HEK293 (cell line): ENCODE measurements around the gene MAP1LC3A.

Experiments used
- CTCF ChIA-PET: fragments of 350-600 bp; formaldehyde crosslinking; extraction: SDS; loops from one replicate; lab custom pipeline; 2021; ENCODE audit warnings: antibody characterized with exemption; lab: Yijun Ruan, JAX
- POLR2A ChIA-PET: fragments of 300-600 bp; formaldehyde crosslinking; extraction: SDS; loops from one replicate; lab custom pipeline; 2020; ENCODE audit warnings: antibody characterized with exemption, inconsistent platforms; lab: Yijun Ruan, JAX
- H3K27ac ChIP-seq: fragments of 200-500 bp; sonication (Bioruptor generic); 2 replicates; pipeline ENCODE4 v1.5.1; 2014; ENCODE audit warnings: low read depth, low read length, control low read depth, inconsistent platforms; ENCODE audit errors: extremely low read depth
- H3K36me3 ChIP-seq, 2 experiments: fragments of 200-500 bp in 1 of 2; sonication (Bioruptor generic) in 1 of 2; 1 replicate in 1 of 2; 2 replicates in 1 of 2; pipeline ENCODE4 v1.5.1; 2014 to 2017; ENCODE audit warnings: inconsistent platforms in 2 of 2, low read length in 2 of 2; ENCODE audit not compliant: control insufficient read depth in 2 of 2, insufficient read depth in 1 of 2
- H3K4me1 ChIP-seq: fragments of 200-500 bp; sonication (Bioruptor generic); 2 replicates; pipeline ENCODE4 v1.5.1; 2014; ENCODE audit warnings: mild to moderate bottlenecking, low read length, inconsistent platforms; ENCODE audit not compliant: control insufficient read depth, insufficient read depth
- H3K4me3 ChIP-seq: 2 replicates; pipeline ENCODE4 v1.5.1; 2011; ENCODE audit warnings: low read depth, mild to moderate bottlenecking, control low read depth, low read length, moderate library complexity
- H3K9me3 ChIP-seq: fragments of 200-500 bp; sonication (Bioruptor generic); 2 replicates; pipeline ENCODE4 v1.5.1; 2014; ENCODE audit warnings: low read depth, low read length, inconsistent platforms; ENCODE audit not compliant: control insufficient read depth, insufficient read depth
- MZF1 ChIP-seq: fragments of 450-650 bp; formaldehyde crosslinking; IDR thresholded peaks from 2 replicates; pipeline ENCODE4 v1.5.1; 2017; ENCODE audit warnings: missing biosample characterization, missing genetic modification characterization, borderline replicate concordance
- ZNF132 ChIP-seq: fragments of 450-650 bp; formaldehyde crosslinking; IDR thresholded peaks from 2 replicates; pipeline ENCODE4 v1.5.1; 2017; ENCODE audit warnings: missing biosample characterization, missing genetic modification characterization, borderline replicate concordance
- ZNF174 ChIP-seq: fragments of 450-650 bp; formaldehyde crosslinking; IDR thresholded peaks from 2 replicates; pipeline ENCODE4 v1.5.0; 2017; ENCODE audit warnings: missing biosample characterization, mild to moderate bottlenecking, missing genetic modification characterization
- ZNF19 ChIP-seq: fragments of 450-650 bp; formaldehyde crosslinking; IDR thresholded peaks from 2 replicates; pipeline ENCODE4; 2016; ENCODE audit warnings: missing biosample characterization, missing genetic modification characterization, low read depth
- ZNF221 ChIP-seq: fragments of 450-650 bp; formaldehyde crosslinking; IDR thresholded peaks from 2 replicates; pipeline ENCODE4 v1.5.1; 2017; ENCODE audit warnings: missing biosample characterization, missing genetic modification characterization, borderline replicate concordance
- ZNF629 ChIP-seq: fragments of 450-650 bp; formaldehyde crosslinking; IDR thresholded peaks from 2 replicates; pipeline ENCODE4 v1.5.1; 2017; ENCODE audit warnings: missing biosample characterization, missing genetic modification characterization
- ZNF701 ChIP-seq: fragments of 450-650 bp; formaldehyde crosslinking; IDR thresholded peaks from 2 replicates; pipeline ENCODE4 v1.5.1; 2016; ENCODE audit warnings: missing biosample characterization, missing genetic modification characterization
- ZSCAN30 ChIP-seq: fragments of 450-650 bp; IDR thresholded peaks from 2 replicates; pipeline ENCODE4 v1.5.1; 2018; ENCODE audit warnings: missing biosample characterization, mild to moderate bottlenecking, missing genetic modification characterization, moderate library complexity
- TF ChIP-seq, protein P1 (sequence below): fragments of 450-650 bp; formaldehyde crosslinking; IDR thresholded peaks from 2 replicates; pipeline ENCODE4 v1.5.1; 2017; ENCODE audit warnings: missing biosample characterization, missing genetic modification characterization
- TF ChIP-seq, protein P2 (sequence below): fragments of 450-650 bp; formaldehyde crosslinking; IDR thresholded peaks from 2 replicates; pipeline ENCODE4 v1.5.1; 2016; ENCODE audit warnings: missing biosample characterization, missing genetic modification characterization
- TF ChIP-seq, protein P3 (sequence below): fragments of 450-650 bp; formaldehyde crosslinking; IDR thresholded peaks from 2 replicates; pipeline ENCODE4 v1.5.1; 2016; ENCODE audit warnings: missing biosample characterization, missing genetic modification characterization
- TF ChIP-seq, protein P4 (sequence below): fragments of 450-650 bp; formaldehyde crosslinking; IDR thresholded peaks from 2 replicates; pipeline ENCODE4 v1.5.1; 2016; ENCODE audit warnings: missing biosample characterization, missing genetic modification characterization, borderline replicate concordance
- TF ChIP-seq, protein P5 (sequence below): fragments of 450-650 bp; formaldehyde crosslinking; IDR thresholded peaks from 2 replicates; pipeline ENCODE4 v1.5.1; 2016; ENCODE audit warnings: missing biosample characterization, missing genetic modification characterization, borderline replicate concordance
- TF ChIP-seq, protein P6 (sequence below): fragments of 450-650 bp; formaldehyde crosslinking; IDR thresholded peaks from 2 replicates; pipeline ENCODE4 v1.5.1; 2016; ENCODE audit warnings: missing biosample characterization, missing genetic modification characterization
- TF ChIP-seq, protein P7 (sequence below): fragments of 450-650 bp; formaldehyde crosslinking; IDR thresholded peaks from 2 replicates; pipeline ENCODE4 v1.5.1; 2016; ENCODE audit warnings: missing biosample characterization, missing genetic modification characterization

MAP1LC3A gene

DNA sequence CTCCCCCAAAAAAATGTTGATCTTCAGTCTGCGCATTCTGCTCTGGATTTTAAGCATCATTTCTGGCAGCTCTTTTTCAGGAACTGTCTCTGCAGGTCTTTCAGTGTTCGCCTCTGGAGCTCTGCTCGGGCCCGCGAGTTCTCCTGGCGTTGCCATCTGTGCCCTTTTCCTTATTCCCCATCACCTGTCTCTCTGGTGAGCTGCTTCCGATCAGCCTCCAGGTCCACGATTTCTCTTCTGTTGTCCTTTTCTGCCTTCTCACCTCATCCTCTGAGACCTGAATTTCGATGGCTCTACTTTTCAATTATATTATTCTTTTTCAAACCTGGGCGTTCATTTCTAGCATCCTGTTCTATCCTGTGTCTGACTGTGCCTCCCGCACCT, 590 bp upstream of the MAP1LC3A start:
- Histone ChIP-seq H3K36me3 (peaks cover 0 to 4% of the 10 kb centered on the region in 2 experiments; a peak in 2 of 3 replicates), H3K4me1 (no peaks in the 10 kb centered on the region), H3K4me3 (peak overlapping the region; percentile 52), H3K27ac (peak overlapping the region; percentile 47), H3K9me3 (no peaks in the 10 kb centered on the region)
- ChIA-PET CTCF (interaction anchor here (1.0 to 1.5 kb wide), 2 partner anchors 13 to 18 kb away, joined by 3 read pairs; no protein-coding TSS in a partner anchor), POLR2A (no interaction called here)
- TF ChIP-seq, protein P1, sequence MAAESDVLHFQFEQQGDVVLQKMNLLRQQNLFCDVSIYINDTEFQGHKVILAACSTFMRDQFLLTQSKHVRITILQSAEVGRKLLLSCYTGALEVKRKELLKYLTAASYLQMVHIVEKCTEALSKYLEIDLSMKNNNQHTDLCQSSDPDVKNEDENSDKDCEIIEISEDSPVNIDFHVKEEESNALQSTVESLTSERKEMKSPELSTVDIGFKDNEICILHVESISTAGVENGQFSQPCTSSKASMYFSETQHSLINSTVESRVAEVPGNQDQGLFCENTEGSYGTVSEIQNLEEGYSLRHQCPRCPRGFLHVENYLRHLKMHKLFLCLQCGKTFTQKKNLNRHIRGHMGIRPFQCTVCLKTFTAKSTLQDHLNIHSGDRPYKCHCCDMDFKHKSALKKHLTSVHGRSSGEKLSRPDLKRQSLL (tag by site-specific recombination) = no peak
- TF ChIP-seq ZNF132 (no peak), MZF1 (no peak), ZNF701 (tag by site-specific recombination) (no peak), ZSCAN30 (no peak), ZNF19 (tag by site-specific recombination) (no peak), ZNF174 (tag by site-specific recombination) (no peak), ZNF221 (no peak), ZNF629 (tag by site-specific recombination) (no peak)
- TF ChIP-seq, protein P2, sequence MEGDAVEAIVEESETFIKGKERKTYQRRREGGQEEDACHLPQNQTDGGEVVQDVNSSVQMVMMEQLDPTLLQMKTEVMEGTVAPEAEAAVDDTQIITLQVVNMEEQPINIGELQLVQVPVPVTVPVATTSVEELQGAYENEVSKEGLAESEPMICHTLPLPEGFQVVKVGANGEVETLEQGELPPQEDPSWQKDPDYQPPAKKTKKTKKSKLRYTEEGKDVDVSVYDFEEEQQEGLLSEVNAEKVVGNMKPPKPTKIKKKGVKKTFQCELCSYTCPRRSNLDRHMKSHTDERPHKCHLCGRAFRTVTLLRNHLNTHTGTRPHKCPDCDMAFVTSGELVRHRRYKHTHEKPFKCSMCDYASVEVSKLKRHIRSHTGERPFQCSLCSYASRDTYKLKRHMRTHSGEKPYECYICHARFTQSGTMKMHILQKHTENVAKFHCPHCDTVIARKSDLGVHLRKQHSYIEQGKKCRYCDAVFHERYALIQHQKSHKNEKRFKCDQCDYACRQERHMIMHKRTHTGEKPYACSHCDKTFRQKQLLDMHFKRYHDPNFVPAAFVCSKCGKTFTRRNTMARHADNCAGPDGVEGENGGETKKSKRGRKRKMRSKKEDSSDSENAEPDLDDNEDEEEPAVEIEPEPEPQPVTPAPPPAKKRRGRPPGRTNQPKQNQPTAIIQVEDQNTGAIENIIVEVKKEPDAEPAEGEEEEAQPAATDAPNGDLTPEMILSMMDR (tag by site-specific recombination) = no peak
- TF ChIP-seq, protein P3, sequence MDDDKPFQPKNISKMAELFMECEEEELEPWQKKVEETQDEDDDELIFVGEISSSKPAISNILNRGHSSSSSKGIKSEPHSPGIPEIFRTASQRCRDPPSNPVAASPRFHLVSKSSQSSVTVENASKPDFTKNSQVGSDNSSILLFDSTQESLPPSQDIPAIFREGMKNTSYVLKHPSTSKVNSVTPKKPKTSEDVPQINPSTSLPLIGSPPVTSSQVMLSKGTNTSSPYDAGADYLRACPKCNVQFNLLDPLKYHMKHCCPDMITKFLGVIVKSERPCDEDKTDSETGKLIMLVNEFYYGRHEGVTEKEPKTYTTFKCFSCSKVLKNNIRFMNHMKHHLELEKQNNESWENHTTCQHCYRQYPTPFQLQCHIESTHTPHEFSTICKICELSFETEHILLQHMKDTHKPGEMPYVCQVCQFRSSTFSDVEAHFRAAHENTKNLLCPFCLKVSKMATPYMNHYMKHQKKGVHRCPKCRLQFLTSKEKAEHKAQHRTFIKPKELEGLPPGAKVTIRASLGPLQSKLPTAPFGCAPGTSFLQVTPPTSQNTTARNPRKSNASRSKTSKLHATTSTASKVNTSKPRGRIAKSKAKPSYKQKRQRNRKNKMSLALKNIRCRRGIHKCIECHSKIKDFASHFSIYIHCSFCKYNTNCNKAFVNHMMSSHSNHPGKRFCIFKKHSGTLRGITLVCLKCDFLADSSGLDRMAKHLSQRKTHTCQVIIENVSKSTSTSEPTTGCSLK (tag by site-specific recombination) = no peak
- TF ChIP-seq, protein P4, sequence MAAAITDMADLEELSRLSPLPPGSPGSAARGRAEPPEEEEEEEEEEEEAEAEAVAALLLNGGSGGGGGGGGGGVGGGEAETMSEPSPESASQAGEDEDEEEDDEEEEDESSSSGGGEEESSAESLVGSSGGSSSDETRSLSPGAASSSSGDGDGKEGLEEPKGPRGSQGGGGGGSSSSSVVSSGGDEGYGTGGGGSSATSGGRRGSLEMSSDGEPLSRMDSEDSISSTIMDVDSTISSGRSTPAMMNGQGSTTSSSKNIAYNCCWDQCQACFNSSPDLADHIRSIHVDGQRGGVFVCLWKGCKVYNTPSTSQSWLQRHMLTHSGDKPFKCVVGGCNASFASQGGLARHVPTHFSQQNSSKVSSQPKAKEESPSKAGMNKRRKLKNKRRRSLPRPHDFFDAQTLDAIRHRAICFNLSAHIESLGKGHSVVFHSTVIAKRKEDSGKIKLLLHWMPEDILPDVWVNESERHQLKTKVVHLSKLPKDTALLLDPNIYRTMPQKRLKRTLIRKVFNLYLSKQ = no peak
- TF ChIP-seq, protein P5, sequence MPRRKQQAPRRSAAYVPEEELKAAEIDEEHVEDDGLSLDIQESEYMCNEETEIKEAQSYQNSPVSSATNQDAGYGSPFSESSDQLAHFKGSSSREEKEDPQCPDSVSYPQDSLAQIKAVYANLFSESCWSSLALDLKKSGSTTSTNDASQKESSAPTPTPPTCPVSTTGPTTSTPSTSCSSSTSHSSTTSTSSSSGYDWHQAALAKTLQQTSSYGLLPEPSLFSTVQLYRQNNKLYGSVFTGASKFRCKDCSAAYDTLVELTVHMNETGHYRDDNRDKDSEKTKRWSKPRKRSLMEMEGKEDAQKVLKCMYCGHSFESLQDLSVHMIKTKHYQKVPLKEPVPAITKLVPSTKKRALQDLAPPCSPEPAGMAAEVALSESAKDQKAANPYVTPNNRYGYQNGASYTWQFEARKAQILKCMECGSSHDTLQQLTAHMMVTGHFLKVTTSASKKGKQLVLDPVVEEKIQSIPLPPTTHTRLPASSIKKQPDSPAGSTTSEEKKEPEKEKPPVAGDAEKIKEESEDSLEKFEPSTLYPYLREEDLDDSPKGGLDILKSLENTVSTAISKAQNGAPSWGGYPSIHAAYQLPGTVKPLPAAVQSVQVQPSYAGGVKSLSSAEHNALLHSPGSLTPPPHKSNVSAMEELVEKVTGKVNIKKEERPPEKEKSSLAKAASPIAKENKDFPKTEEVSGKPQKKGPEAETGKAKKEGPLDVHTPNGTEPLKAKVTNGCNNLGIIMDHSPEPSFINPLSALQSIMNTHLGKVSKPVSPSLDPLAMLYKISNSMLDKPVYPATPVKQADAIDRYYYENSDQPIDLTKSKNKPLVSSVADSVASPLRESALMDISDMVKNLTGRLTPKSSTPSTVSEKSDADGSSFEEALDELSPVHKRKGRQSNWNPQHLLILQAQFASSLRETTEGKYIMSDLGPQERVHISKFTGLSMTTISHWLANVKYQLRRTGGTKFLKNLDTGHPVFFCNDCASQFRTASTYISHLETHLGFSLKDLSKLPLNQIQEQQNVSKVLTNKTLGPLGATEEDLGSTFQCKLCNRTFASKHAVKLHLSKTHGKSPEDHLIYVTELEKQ (tag by site-specific recombination) = no peak
- TF ChIP-seq, protein P6, sequence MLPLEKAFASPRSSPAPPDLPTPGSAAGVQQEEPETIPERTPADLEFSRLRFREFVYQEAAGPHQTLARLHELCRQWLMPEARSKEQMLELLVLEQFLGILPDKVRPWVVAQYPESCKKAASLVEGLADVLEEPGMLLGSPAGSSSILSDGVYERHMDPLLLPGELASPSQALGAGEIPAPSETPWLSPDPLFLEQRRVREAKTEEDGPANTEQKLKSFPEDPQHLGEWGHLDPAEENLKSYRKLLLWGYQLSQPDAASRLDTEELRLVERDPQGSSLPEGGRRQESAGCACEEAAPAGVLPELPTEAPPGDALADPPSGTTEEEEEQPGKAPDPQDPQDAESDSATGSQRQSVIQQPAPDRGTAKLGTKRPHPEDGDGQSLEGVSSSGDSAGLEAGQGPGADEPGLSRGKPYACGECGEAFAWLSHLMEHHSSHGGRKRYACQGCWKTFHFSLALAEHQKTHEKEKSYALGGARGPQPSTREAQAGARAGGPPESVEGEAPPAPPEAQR (tag by site-specific recombination) = no peak
- TF ChIP-seq, protein P7, sequence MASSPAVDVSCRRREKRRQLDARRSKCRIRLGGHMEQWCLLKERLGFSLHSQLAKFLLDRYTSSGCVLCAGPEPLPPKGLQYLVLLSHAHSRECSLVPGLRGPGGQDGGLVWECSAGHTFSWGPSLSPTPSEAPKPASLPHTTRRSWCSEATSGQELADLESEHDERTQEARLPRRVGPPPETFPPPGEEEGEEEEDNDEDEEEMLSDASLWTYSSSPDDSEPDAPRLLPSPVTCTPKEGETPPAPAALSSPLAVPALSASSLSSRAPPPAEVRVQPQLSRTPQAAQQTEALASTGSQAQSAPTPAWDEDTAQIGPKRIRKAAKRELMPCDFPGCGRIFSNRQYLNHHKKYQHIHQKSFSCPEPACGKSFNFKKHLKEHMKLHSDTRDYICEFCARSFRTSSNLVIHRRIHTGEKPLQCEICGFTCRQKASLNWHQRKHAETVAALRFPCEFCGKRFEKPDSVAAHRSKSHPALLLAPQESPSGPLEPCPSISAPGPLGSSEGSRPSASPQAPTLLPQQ (tag by site-specific recombination) = no peak
